Panc1 (cell line): ENCODE data around the gene CDYL.

Source experiments
- POLR2AphosphoS5 ChIP-seq: IDR thresholded peaks from 2 replicates; pipeline ENCODE4 v1.6.1; 2012; ENCODE audit warnings: mild to moderate bottlenecking, low read depth, low read length, moderate library complexity
- SIN3A ChIP-seq: IDR thresholded peaks from 2 replicates; pipeline ENCODE4 v1.6.1; 2012; ENCODE audit warnings: low read depth, mild to moderate bottlenecking, low read length, moderate library complexity, borderline replicate concordance; ENCODE audit not compliant: insufficient read depth
- TCF7L2 ChIP-seq: IDR thresholded peaks from 2 replicates; pipeline ENCODE4 v1.6.1; 2011; ENCODE audit warnings: mild to moderate bottlenecking, low read depth, low read length, inconsistent platforms
- TF ChIP-seq, protein P1 (sequence below): fragments of 450-650 bp; IDR thresholded peaks from 2 replicates; pipeline ENCODE4 v1.5.1; 2017; ENCODE audit warnings: mild to moderate bottlenecking

DNA sequence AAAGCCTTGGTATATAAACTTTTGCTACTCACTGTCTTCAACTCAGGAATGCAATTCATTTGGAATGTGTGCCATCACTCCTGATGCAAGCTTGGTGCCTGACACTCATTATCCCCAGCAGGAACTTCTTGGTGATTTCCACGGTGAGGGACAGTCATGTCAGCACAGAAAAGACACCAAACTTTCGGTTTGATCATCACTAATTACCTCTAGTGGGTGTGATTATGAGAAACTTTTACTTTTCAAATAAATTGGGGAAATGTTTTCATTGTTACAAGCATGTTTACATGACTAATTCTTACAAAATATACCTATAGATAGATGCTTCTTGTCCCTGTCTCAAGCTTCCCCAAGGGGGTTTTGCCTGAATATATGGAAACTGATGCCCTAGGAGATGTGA, 186.7 kb downstream of the CDYL start:
- TF ChIP-seq, protein P1, sequence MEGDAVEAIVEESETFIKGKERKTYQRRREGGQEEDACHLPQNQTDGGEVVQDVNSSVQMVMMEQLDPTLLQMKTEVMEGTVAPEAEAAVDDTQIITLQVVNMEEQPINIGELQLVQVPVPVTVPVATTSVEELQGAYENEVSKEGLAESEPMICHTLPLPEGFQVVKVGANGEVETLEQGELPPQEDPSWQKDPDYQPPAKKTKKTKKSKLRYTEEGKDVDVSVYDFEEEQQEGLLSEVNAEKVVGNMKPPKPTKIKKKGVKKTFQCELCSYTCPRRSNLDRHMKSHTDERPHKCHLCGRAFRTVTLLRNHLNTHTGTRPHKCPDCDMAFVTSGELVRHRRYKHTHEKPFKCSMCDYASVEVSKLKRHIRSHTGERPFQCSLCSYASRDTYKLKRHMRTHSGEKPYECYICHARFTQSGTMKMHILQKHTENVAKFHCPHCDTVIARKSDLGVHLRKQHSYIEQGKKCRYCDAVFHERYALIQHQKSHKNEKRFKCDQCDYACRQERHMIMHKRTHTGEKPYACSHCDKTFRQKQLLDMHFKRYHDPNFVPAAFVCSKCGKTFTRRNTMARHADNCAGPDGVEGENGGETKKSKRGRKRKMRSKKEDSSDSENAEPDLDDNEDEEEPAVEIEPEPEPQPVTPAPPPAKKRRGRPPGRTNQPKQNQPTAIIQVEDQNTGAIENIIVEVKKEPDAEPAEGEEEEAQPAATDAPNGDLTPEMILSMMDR = no peak
- TF ChIP-seq POLR2AphosphoS5 (no peak), SIN3A (no peak), TCF7L2 (no peak)
